A549 treated with Hydrocortisone at 1 μM for 4 hours (cell line): ENCODE measurements around the gene SAMD13. TPM values are rescaled to one million over a fixed set of nuclear protein-coding genes. Genes with fewer than 3 reads are reported as not detected.

Experiments used
- total RNA-seq: library from RNA; stranded (reverse); fragments of 200-300 nt; extraction: Qiagen RNA extraction; gene quantifications from 5 replicates; pipeline ENCODE4 v1.2.3, GENCODE V29; 2022

The SAMD13 gene
- total RNA-seq, result 0.25 to 0.91 TPM (median 0.54 TPM) in 5 replicates

GRCh38 chr1:84301004-84301784 is at the start of gene SAMD13:
TSS of gene SAMD13 (plus strand) at chr1:84301708. CDS start at chr1:84303235, 1,527 bp downstream.

GRCh38 chr1:84398175-84399155 is 97.0 kb downstream of the SAMD13 start, which contains the start of gene DNASE2B:
TSS of gene DNASE2B (plus strand) at chr1:84398484. CDS start at chr1:84398565, 81 bp downstream.

Other genes with a start within 250 kb of the SAMD13 start
- gene PRKACB, start 157.4 kb upstream of the SAMD13 start, total RNA-seq, result 5.7 to 9.9 TPM (median 7.6 TPM) in 5 replicates
- gene DNASE2B, start 96.8 kb downstream of the SAMD13 start, total RNA-seq, result not detected in 5 replicates
- 26.9 to 35.2 TPM (median 32.6 TPM) in 5 replicates for gene RPF1, start 177.6 kb downstream of the SAMD13 start, total RNA-seq
- gene SPATA1, start 204.7 kb downstream of the SAMD13 start, total RNA-seq, result 0.63 to 1.6 TPM (median 1.5 TPM) in 5 replicates
- gene GNG5, start 204.9 kb downstream of the SAMD13 start, total RNA-seq, result 161 to 201 TPM (median 196 TPM) in 5 replicates